Stimulated activated CD8-positive, alpha-beta memory T cell treated with anti-CD3 and anti-CD28 coated beads, Interleukin-15, amount 100 ng/mL, for 48 hours (primary cell): Measurements from ENCODE around the gene RXFP2.

Experiments
- DNase-seq, 2 donors: peaks; one replicate each; pipeline ENCODE4 v3.0.0-alpha.2; 2020; ENCODE audit warnings: low read depth in 2 of 2

RXFP2 gene

DNA sequence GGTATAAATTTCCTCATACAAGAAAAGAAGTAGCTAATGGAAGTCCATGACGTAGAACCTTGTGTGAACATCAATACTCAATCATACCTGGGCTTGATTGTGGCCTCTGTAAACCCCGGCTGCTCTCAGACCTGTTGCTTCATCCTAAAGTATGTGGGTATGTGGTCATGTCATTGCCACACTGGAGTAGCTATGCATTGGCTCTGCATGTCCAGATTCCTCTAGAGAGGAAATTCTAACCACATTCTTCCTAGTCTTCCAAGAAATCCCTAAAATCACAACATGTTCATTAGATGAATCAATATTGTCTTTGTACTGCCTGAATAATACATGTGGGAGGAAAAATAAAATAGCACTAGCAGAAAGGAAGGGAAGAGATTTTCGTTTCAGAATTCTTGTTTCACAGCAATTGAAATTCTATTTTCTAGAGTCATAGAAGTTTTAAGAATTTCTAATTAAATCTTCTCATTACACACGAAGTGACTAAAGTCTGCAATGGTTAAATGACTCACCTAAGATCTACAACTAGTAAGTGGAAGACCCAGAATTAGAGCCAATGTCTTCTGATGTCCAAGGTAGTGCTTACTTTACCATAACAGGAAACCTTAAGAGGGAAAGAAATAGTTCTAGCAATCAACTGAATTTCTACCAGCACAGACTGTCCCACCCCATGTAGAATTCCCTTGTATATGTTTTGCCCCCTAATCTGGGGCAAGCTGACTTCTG, 28.0 kb downstream of the RXFP2 start:
- no peak for DNase-seq

DNA sequence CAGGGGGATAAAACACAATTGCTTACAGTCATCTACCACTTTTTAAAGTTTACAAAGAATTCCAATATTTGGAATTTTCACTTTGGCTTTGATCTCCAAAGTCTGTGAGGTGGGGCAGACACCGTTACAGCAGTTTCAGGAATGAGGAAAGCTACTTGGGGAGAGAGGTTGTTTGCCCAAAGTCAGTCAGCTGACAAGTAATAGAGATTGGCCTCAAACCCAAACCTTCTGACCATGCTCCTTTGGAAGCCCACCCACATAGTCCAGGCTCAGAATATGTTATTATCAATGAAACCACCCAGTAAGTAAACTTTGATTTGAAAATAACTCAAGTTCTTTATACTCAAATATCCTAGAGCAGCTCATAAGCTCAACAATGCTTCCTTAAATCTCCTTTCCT, 29.0 kb downstream of the RXFP2 start:
- no peak for DNase-seq

DNA sequence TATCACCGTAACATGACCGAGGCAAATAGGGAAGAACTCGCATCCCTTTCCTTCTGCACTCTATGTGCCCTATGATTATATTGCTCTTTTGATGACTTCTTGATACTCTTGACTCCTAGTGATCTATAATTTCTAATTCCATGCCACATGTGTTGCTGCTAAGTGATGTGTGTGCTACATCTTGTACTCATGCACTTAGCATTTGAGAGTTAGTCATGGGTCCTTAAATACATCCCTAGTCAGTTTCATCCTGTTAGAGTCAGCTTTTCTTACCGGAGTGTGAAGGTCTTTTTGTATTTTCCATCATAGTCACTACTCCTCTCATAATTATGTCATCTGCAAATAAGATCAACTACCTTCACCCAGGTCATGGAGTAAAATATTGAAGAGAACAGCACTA, 30.2 kb downstream of the RXFP2 start:
- DNase-seq, result no peak

DNA sequence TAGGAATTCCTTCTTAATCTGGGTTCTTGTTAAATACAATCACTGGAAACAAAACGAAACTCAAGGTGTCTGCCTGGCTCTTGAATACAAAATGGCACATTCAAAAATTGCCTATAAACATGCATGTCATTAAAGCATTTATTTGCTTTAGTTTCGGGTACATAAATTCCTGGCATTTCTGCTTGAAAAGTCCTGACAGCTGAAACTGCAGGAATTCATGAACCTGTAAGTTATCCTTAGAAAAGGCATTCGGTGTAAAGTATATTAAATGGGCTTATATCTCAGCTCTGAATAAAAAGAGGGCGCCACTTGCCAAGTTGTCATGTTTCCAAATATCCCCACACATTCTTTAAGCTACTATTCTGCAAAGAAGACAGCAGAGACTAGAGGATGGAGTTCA, 32.9 kb downstream of the RXFP2 start:
- DNase-seq, result no peak

DNA sequence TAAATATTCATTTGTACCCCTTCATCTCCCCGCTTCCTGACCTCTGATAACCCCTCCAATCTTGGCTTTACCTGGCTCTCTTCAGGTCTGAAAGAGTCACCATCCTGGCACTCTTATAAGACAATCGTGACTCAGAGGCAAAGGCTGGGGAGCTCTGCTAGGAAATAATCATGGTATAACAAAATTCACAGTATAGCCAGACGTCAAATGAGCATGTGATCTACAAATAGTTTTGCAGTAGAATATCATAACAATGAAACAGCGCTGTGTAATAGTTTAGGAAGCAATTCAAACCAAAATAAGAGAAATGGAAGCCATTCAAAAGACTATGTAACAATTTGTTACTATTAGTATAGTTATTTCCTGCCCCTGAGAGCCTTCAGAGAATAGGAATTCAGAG, 34.2 kb downstream of the RXFP2 start:
- DNase-seq, result no peak

DNA sequence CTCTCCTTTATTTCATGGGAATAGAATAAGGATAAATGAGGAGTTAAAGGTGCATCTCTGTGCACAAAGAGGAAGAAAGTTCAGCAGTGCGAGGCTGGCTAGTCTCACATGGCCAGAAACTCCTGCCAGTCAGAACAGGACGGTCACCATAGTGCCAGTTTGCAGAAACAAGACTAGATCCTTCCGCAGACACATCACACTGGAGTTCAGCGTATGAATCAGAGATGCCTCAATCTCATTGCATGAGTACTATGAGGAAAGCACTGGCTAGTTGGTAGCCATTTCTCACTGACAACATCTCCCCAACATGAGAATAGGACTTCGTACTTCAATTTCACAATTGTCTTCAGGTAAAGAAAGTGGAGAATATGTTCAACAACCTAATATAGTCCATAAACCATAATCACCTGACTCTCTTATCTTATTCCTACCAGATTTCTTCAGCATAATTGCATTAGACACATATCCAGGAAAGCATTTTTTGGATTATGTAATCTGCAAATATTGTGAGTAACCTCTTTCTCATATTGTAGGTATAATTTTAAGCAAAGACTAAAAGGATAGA, 34.9 kb downstream of the RXFP2 start:
- DNase-seq, result no peak

DNA sequence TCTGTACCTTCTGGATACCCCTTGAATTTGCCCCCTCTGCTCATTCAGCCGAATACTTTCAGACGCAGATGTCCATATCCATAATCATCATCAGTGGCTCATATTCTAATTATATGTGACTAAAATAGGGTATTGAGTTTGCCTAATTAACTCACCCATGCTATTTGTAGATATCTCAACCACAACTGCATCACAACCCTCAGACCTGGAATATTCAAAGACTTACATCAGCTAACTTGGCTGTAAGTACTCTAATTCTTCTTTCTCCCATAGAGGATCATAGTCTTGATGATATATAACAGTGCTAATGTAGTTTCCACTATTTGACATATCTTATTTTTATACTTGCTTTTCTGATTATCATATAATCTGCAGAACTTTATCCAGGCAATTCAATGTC, 35.8 kb downstream of the RXFP2 start:
- DNase-seq, result no peak

DNA sequence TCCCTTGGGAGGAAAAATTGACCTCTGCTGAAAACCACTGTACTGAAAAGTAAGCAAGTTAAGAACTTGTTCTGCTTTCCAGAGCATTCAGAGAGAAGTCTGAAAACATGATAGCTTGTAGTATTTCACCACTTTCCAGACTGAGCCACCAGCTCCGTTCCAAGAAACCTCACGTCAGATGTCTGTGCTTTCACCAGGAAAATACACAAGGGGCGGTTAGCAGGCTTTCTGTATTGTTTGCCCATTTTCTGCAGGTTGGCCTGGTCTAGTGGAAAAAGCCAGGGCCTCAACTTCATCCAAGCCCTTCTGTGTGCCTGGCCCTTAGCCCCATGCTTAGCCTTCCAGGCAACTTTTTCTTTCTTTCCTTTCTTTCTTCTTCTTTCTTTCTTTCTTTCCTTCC, 36.4 kb downstream of the RXFP2 start:
- no peak for DNase-seq

DNA sequence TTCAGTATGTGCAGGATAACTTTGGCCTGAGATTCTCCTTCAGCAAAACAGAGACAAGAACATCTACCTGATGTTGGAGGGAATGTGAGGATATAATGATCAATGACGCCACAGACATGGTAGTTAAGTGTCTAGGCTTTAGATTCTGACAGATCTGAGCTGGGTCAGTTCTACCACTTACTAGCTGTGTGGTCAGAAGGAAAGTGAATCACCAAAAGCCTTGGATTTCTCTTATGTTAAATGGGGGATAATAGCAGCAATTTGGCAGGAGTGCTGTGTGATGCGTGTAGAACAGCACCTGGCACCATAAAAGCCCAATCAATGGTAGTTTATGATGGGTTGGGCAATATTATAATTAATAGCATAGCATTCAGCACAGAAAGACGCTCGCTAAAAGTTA, 41.7 kb downstream of the RXFP2 start:
- DNase-seq, result no peak

DNA sequence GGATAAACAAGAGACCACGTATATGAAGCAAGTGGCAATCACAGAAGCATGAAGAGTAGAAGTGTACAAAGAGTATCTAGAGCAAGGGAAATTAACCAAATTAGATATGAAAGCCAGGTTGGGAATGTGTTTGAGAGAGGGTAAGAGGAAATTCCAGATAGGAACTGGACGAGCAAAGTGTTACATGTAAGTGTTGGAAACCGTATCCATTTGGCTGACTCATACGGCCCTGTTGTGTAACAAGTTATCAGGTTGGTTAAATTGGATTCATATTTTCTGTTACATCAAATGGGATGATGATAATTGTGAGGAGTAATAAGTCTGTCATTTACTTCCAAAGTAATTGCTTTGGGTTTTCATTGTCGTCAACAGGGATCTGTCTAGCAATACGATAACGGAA, 46.7 kb downstream of the RXFP2 start:
- DNase-seq, result no peak

DNA sequence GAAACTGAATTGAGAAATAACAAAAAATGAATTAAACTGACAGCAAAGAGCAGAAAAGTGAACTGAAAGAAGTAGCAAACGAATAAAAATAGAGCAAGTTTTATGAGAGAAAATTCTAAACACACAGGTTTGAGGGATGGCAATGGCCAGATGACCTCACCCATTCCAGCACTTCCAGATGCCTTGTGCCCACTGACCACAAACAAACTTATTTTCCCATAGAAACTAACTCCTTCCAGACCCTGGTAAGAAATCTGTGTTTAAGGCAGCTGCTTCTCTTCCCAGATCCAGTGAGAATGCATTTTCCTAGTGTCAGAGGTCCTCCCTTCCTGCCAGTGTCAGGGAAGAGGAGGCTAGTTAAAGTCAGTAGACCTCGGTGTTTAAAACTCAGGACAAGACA, 51.7 kb downstream of the RXFP2 start:
- DNase-seq, result no peak

DNA sequence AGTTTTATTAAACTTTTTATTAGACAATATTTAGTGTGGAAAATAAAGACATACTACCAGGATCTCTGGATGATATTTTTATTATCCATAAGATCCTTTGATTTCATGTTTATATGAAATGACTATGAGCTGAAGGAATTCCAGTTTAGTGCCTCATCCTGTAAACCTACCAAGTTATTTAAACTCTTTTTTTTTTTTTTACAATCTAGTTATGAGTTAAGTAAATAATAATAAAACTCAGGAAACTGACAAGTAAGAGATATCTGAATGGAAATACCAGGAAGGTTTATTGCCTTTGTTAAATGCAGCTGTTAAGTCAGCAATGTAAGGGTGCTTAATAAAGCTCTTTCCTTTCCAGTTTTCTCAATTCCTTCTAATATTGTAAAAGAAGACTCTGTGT, 53.9 kb downstream of the RXFP2 start:
- no peak for DNase-seq

DNA sequence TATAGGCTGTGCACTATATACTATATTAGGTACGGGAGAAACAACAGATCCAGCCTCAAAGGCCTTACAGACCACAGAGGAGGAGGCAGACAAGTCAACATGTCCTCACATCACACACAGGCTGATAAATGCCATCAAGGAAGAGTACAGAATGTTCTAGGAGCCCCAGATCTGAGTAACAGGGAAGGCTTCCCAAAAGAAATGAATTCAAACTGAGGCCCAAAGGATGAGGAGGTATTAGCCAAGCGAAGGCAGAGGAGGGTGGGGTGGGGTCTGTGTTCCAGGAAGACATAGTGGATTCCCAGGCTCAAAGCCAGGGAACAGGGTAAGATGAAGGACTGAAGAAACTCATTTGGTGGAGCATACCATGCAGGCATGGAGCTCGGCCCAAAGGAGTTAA, 55.1 kb downstream of the RXFP2 start:
- DNase-seq, result no peak

DNA sequence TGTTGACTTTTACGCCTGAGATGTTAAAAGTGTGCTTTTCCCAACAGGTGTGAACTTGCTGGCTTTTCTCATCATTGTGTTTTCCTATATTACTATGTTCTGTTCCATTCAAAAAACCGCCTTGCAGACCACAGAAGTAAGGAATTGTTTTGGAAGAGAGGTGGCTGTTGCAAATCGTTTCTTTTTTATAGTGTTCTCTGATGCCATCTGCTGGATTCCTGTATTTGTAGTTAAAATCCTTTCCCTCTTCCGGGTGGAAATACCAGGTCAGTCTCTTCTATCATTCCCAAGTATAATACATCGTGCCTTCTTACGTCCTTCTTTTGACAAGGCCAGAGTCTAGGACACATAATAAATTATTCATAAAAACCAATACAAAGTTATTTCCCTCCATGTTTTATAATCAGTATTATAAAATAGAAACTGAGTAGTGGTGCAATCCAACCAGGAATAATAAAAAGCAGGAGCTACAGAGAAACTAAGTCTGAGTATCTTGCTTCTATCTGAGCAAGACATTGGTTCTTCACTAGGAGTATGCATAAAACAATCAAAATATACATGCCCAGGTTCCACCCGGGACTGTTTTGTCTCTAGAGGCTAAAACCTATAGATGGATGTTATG, 57.9 kb downstream of the RXFP2 start:
- DNase-seq, result no peak

DNA sequence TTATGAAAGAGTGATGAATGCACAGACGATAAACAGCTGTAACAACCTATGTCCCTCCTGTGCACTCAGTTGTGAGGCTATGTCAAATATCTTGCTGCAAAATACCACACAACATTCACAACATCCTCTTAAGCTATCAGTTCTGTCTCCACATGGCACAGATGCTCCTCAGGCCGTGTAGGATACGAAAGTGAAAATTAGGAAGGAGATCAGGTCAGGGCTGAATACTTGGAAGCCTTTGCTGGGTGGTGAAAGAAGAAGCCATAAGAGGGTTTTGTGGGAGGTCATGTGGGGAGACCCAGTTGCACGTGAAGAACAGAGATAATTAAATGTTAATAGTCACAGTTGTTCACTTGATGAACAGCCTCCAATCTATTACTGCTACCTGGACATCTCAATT, 58.9 kb downstream of the RXFP2 start:
- DNase-seq, result no peak

DNA sequence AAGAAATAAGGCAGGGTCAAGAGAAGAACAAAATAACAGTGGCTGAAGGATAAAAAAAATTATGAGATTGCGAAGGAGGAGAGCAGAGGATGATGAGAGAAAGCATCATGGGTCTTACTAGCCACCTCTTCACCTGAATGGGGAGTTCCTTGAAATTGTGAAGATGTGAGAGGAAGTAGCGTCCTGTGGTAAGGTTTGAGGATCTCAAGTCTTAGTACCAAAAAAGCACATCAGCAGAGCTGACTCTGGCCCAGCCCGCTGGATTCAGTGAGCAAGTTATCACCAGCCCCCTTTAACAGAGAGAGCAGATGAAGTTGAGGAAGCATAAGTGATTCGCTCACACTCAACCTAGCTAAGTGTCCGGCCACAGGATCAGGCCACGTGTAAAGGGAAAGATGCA, 61.8 kb downstream of the RXFP2 start:
- no peak for DNase-seq

DNA sequence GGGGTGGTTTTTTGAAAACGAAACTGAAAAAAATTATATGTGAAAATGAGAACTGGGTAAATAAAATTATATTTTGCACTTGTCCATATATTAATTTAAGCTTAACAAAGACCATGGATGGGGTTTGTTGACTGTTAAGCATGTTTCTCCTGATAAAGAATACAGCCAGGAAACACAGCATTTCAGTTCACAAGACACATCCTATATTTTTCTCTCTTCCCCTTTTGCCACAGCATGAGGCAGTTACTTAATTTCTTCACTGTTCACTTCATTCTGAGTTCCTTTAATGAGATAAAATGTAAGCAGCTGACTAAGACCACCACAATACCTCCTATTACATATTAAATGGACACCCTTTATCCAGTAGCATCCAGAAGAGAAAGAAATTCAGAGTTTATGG, 64.0 kb downstream of the RXFP2 start:
- DNase-seq, result no peak

DNA sequence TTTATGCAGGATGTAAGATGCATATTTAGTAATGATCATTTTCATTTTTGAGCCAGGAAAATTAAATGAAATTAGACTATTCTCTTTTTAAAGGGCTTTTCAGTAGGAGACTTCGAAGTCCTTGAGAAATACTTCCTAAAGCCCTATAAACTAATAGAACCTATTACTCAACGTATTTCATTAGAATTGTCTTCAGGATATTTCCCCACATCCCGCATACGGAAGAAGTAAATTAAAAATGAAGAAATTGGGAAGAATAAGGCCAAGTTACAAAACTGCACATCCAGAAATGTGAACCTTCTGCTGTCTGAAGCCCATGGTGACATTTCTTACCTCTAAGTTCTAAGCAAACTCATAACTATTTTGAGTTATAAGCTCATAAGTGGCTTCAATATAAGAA, 66.5 kb downstream of the RXFP2 start:
- DNase-seq, result no peak

DNA sequence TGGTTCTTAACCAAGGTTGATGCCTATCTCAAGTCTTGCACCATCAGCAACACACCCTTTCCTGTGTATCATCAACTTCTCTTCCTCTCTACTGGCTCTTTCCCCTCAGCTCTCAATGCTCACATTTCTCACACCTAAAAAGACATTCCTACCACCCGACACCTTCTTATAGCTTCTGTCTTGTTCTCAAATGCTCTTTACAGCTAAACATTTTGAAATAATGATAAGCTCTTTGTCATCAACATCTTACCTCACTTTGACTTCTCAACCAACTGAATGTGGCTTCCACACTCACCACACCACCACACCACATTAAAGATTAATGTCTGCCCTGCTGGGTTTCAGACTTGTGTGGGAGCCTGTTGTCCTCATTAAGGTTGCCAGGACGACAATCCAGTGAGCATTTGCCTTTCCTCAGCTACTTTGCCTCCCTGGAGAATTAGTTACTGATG, 67.8 kb downstream of the RXFP2 start:
- DNase-seq, result peak in 1 of 2 donors; percentile 1

DNA sequence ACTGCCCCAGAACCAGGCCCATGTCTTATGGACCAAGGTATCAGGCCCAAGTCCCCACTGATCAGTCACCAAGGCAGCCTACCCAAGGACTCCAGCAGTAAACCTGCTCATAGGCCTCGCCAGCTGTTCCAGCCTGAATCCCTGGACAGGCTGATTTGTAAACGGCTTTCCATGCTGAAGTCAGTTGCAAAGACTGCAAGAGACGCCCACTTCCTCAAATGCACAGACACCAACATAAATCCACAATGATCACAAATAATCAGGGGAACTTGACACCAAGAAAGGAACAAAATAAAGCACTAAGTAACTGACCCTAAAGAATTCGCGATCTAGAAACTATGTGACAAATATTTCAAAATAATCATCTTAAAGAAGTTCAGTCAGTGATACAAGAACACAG, 75.2 kb downstream of the RXFP2 start:
- DNase-seq, result no peak

DNA sequence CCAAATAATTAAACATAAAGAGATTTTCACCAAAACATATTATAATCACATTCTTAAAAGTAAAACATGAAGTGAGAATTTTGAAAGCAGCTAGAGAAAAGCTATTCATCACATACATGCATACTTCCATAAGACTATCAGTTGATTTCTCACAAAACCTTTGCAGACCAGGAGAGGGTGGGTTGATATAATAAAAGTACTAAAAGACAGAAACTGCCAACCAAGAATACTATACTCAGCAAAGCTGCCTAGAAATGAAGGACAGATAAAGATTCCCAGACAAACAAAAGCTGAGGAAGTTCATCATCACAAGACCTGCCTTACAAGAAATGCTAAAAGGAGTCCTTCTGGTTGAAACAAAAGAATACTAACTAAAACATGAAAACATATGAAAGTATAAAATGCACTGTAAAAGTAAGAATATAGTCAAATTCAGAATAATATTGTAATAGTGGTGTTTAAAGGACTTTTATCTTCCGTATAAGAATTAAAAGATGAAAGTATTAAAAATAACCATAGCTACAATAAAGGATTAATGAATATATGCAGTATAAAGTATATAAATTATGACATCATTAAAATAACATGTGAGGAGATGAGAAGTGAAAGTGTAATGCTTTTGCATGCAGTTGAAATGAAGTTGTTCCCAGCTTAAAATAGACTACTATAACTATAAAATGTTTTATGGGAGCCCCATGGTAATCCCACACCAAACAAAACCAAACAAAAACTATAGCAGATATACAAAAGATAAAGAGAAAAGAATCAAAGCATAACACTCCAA, 76.2 kb downstream of the RXFP2 start:
- no peak for DNase-seq

DNA sequence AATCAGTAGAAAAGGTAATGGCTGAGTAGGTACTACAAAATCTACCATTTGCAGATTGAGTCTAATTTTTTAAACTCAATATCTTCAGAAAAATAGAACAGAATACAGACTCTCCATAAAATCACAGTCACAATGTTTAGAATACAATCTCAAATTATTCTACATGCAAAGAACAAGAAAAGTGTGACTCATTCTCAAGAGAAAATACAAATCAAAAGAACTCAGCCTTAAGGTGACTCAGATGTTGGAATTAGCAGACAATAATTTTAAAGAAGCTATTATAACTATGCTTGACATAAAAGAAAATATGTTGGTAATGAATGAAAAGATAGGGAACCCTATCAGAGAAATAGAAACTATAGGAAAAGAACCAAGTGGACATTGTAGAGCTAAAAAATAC, 78.9 kb downstream of the RXFP2 start:
- no peak for DNase-seq
